Stimulated activated CD8-positive, alpha-beta memory T cell treated with anti-CD3 and anti-CD28 coated beads, Interleukin-15, amount 100 ng/mL, for 48 hours (primary cell): Measurements from ENCODE around the gene RCN1.
A peak's percentile ranks its signal among the peaks of the same experiment; 100 is the strongest.
"Not testable (repeated sequence)": the region's sequence is repeated elsewhere in the genome, so short reads cannot be mapped to it uniquely, and the experiment has no call there.

Experiments used
- DNase-seq, 2 donors: peaks; one replicate each; pipeline ENCODE4 v3.0.0-alpha.2; 2020; ENCODE audit warnings: low read depth in 2 of 2

The RCN1 gene

DNA sequence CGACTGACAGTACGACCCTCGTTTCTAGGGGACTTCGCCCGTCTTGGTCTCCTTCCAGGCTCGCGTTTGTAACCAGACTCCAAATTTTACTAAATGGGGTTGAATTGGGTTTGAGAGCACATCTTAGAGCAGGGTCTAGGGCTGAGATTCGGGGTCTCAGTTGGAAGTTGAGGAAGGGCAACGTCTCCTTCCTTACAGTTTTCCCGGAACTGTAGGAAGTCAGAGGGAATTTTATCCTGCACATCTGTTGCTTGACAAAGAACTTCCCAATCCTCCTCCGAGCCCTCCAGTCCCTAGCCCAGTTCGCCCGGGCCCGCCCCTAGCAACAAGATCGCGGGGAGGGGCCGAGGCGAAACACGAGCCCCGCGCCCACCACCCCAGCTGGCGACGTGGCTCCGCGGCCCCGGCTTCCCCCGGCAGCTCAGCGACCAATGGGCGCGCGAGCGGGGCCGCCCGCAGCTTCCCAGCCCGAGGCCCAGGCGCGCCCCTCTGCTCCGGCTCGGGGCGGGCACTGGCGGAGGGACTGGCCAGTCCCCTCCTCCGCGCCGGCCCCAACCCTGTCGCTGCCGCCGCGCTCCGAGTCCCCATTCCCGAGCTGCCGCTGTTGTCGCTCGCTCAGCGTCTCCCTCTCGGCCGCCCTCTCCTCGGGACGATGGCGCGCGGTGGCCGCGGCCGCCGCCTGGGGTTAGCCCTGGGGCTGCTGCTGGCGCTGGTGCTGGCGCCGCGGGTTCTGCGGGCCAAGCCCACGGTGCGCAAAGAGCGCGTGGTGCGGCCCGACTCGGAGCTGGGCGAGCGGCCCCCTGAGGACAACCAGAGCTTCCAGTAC is at the start of gene RCN1:
Gene RCN1, plus strand, starts transcription at position 530 of the 826 bp plus-strand sequence. Its CDS starts 123 bp downstream, at position 653.
- peak; percentile 26 to 43 for DNase-seq

DNA sequence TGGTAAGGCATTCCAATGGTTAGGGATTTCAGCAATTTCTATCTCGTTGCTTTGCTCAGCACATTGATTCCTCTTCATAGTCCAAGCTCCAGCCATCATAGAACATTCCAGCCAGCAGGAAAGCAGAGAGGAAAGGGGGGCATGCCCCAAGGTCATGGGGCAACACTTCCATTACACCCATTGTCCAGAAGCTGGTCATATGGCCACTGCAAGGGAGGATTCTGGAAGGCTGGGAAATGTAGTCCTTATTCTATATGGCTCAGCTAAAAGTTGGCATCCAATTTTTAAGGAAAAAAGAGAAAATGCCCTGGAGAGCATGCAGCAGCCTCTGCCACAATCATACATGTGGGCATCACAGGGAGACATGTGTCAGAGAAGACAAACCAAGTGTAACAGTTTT is 47.1 kb upstream of the RCN1 start:
- DNase-seq = no peak

DNA sequence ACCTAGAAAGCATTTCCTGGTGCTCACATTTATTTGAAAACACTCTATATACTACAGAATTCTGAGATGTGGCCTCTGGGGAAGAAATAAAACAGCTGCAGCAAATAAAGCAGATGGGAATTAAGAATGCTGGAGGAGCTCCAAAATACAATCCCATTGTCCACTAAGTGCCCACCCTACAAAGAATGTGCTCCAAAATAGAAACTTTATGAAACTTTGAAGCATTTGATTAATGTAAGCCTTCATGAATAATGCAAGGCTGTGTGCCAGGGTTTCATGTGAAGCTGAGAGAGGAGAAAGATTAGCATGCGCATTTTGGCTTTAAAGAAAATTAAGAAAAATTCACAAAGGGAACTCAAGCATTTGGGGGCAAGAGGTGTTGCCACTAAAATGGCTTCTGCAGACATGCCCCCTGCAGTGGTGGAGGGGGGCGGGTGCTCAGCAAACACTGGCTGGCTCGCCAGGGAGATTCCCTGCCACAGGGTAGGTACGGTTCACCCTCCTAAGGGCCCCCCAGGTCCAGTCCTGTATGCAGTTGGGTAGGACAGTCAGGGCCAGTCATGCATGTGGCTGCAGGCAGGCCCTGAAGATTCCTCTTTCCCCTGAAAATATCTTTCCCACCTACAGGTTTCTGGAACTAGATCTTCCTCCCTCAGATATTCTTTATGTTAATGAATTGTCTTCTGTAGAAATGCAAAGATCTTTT is 46.6 kb upstream of the RCN1 start:
- DNase-seq = no peak

DNA sequence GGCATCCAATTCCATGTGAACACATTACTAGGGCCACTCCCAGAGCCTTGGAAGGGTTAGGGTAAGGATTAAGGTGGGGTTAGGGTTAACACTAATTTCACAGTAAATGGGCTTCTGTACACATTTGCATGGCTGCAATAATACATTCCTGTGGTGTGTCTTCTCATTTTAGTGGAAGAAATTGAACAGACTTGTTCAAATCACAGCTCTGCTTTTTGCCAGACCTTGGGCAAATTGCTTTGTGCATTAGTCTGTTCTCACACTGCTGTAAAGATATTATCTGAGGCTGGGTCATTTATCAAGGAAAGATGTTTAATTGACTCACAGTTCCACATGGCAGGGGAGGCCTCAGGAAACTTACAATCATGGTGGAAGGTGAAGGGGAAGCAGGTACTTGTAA is 45.4 kb upstream of the RCN1 start:
- DNase-seq = no peak

DNA sequence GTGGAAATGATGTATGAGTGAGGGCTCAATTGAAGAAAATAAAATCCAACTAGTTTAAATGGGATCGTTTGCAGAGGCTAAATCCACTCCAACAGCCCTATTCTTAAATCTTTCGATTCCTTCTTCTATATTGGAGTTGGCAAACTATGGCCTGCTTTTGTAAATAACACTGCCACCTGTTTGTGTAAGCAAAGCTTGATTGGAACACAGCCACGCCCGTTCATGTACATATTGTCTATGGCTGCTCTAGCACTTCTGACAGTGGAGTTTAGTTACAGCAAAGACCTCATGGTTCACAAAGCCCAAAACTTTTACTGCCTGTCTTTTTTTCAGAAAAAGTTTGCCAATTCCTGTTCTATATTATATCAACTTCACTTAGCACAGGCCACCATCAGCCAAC is 40.6 kb upstream of the RCN1 start:
- DNase-seq = no peak

DNA sequence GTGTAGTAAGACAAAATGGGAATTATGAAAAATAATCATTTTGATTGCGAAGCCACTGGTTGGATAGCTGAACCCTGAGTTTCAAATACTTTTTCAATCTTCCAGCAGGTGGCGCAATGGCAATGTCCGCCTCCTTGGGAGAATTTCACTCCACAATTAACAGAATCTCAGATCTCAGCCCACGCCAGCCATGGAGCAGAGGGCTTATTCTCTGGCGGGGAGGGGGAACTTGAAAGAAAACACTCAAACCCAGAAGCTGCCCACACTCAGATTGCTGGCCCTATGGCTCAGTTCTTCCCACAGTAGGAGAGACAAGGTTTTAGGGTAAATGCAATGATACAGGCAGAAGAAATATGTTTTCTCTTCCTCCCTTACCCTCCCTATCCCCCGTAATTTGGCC is 38.7 kb upstream of the RCN1 start:
- peak; percentile 7 to 9 for DNase-seq

DNA sequence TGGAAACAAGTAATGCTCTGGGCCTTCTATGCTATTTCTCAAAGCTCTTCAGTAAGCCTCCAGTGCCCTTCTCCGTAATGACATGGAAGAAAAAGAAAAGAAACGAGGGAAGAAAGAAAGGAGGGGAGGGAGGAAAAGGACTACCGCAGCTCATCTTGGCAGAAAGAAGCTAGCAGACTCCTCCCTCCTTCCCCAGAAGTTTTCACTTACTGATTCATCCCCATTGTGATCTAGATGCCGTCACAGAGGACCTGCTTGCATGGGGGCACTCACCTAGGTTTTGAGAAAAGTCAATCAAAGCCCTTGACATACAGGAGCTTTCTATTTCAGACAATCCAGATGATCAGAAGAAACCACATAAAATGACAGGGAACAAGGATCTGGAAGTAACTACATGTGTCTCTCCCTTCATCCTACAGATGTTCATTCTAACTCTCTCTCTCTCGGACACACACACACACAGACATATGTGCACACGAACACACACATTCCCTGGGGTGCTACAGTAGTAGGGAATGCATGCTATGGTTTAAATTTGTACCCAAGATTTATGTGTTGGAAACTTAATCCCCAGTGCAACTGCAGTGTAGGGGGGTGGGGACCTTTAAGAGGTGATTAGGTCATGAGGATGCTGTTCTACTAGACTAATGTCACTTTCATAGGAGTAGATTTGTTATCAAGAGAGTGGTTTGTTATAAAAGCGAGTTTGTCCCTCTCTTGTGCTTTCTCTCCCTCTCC is 37.6 kb upstream of the RCN1 start:
- no peak for DNase-seq

DNA sequence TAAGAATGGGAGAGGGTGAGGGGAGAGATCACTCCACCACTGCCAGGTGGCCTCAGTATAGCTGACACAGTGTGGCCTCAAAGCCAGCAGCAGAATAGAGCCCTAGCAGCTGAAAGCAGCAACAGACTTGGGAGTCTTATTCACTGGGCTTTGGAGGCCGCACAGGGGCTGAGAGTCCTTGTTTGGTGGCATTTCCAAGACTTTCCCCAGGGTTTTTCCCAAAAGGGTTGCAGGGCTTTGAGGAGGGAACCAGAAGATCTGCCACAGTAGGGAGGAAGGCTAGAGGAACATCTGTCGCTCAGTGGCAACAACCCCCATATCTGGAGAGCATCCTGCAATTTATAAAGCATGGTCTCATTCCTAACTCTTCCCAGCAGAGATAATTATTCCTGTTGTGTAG is 35.0 kb upstream of the RCN1 start:
- no peak for DNase-seq

DNA sequence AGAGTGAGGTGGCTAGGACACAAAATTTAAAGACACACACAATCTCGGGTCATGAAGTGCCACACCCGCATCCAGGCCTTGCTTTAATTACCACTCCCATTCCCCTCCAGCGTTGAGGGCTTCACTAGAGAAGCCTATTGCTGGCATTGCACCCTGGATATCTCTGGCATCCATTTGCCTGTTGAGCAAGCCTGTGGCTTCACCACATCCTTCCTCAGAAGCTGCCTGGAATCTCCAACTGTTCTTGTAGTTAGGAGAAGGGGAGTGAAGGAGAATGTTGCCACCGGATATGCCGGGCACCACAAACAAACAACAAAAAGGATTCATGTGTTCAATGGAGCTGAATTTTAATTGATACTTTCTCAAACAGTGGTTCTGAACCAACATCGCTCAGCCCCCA is 34.4 kb upstream of the RCN1 start:
- no peak for DNase-seq

DNA sequence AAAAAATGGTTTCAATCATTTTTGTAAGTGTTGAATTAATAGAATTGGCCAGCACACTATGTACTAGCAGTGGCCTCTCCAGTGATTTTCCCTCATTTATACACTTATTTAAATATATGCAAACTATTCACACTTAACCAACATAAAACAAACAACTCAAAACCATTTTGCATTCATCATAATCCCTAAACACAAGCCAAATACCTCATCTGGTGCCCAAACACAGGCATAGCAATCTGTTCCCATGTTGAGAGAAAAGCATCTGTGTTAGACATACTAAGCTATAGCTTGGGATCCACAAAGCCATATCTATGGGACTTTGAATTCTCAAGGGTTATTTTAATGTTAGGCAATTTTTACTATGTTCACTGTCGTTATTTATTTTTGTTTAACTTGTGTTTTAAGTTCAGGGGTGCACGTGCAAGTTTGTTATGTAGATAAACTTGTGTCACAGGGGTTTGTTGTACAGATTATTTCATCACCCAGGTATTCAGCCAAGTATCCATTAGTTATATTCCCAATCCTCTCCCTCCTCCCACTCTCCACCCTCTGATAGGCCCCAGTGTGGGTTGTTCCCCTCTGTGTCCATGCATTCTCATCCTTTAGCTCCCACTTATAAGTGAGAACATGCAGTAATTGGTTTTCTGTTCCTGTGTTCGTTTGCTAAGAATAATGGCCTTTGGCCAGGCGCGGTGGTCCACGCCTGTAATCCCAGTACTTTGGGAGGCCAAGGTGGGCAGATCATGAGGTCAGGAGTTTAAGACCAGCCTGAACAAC is 31.0 kb upstream of the RCN1 start:
- no peak for DNase-seq

DNA sequence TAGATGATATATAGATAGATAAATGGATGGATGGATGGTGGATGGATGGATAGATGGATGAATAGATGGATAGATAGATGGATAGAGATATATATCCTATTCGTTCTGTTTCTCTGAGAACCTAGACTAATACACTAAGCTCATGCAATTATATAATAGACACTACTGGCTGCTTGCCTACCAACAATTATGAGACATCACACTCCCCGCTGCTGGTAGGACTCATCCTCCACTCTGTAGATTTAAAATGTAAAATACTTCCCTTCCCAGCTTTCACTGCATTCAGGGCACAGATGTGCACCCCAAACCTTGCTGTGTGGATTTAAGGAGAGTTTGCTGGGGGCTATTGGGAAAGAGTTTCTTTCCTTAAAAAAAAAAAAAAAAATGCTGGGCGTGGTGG is 28.3 kb upstream of the RCN1 start:
- no peak for DNase-seq

DNA sequence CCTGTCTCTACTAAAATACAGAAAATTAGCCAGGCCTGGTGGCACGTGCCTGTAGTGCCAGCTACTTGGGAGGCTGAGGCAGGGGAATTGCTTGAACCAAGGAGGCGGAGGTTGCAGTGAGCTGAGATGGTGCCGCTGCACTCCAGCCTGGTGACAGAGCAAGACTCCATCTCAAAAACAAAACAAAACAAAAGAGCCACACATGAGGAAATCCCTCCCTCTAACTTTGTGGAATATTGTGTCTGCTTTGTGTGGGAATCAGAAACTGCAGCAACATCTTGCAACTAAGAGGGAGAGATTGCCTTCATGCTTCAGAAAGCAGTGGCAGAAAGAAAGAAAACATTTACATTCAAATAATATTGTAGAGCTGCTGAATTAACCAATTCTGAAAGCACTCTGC is 27.8 kb upstream of the RCN1 start:
- not testable (repeated sequence) for DNase-seq

DNA sequence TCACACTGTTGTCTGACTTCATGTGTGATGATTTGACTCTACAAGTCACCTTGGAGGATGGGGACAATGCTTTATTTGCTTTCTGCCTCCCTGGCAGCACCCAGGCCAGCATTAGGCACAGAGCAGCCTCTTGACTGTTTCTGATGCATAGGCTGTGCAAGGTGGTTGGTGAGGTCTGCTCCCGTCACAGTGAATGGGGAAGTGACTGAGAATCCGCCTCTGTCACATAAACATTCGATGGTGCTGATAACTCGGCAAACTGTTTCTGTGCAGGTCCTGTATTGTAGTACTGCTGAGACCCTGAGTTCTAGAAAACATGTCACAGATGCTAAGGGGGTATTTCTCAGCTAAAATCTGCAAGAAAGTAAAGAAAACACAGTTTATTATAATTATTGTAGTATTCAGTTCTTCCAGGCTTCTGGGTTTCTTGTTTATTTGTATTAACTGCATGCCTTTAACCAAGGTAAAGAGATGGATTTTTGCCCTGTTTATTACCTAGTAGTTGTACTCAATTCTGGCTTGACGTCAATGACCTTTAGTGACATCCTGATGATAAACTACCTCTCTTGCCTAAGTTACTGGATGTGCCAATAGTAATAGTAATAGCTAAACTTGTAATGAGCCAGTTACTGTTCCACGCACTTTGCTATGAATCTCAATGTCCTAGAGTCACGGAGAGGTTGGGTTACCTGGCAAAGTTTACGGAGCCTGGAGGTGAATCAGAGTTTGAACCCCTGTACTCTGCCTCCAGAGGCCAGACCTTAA is 24.8 kb upstream of the RCN1 start:
- no peak for DNase-seq

DNA sequence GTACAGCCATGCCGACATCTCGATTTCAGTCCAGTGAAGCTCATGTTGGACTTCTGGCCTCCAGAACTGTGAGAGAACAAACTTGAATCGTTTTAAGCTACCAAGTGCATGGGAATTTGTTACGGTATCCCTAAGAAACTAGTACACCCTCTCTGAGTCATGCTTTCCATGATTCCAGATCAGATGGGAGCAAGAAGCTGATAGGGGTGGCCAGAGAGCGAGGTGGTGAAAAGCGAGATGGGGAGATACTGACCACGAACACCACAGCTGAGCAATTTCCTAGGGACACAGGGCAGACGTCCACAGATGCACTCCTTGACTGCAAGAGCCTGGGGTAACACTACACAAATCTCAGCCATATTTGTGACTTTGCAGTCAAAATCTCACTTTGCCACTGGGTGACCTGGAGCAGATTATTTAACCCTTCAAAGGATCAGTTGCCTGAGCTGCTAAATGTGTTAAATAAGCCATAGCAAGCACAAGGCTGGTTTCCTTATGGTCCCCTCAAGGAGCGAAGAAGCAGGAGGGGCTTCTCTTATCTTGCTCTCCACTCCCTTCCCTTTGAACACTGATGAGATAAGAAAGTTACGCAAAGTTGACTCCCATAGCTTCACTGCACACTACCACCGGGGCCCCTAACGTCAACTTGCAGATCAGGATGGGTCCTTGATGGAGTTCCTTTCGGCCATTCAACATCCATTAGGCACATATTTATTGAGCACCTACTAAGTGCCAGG is 22.6 kb upstream of the RCN1 start:
- DNase-seq = no peak

DNA sequence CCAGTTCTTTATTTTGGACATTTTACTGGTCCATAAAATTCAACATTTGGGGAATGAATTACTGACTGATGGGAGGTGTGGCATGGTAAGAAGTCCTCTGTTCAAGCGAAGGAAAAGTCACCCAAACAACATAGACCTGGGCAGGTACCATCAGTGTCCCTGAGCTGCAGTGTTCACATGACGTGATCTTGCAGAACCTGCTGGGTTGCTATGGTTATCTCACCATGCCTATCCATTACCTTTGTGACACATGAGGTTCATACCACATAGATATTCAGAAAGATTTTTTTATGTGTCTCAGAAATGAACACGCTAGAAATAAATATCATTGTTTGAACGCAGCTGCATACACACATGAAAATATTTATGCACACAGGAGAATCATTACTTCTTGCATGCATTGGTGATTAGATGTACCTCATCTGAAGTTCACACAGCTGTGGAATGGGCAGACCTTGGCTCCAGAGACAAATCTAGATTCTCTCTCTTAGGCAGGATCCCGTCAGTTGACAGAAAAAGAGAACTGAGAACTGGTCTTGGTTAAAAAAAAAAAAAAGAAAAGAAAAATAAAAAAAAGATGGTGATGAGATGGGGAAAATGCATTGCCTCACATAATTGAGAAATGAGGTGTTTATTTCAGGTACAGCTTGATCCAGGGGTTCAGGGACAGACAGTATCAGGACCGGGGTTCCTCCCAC is 21.4 kb upstream of the RCN1 start:
- DNase-seq = no peak

DNA sequence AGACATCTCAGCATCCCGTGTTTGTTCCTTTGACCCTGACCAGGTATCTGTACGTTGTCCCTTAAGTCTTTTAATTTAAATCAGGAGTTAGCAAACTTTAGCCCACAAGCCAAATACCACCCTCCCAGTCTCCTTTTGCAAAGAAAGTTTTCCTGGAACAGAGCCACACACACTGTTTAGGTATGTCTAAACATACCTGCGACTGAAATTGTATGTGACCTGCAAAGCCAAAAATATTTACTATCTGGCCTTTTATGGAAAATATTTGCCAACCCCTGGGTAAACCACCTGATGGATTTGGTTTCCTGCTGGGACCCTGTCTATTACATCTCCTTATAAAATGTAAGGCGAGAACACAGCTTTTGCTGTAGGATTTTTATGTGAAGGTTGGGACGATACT is 20.2 kb upstream of the RCN1 start:
- DNase-seq = no peak

DNA sequence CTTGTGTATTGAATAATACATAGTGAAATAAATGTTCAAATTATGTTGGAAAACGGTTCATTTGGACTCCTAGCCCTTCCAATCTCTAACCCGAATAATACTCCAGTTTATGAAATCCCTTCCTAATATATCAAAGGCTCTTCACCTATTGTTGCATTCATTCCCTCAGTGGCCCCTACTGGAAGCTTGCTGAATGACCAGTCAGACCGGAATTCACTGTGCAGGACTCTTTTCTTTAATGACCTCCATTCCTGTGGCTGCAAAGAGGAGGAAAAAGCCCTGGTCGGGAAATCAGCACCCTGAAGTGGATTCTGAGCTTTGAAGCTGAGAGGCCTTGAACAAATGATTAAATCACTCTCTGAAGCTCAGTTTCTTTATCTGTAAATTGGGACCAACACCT is 19.1 kb upstream of the RCN1 start:
- no peak for DNase-seq

DNA sequence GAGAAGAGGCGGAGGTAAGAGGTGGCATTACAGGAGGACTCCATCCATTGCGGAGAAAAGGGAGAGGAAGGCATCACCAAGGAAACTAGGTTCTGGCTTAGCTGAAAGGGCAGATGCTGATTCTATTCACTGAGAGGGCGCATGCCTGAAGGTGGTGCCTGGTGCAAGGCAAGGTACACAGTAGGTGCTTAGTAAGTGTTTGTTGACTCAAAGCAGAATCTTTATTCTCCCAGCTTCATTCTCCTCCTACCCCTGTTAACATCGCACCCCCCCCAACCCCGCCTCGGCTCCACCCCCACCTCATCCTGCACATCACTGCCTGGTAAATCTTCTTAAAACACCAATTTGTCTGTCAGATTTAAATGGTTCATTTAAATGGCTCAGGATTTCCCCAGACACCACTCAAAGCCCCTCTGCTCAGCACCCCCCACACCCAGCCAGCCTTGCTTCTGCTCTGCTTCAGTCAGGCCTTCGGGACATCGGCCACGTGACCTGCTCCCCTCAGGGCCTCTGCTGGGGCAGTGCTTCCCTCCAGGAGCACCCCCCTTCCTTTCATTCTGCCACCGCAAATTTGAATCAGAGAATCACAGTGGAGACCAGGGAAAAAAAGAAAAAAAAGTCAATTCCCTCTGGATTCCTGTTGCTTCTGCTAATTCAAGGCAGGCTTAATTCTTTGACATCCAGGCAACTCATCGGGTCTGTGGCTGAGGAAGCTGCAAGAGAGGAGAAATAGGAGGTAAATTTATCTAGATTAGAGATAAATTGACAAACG is 17.8 kb upstream of the RCN1 start:
- no peak for DNase-seq

DNA sequence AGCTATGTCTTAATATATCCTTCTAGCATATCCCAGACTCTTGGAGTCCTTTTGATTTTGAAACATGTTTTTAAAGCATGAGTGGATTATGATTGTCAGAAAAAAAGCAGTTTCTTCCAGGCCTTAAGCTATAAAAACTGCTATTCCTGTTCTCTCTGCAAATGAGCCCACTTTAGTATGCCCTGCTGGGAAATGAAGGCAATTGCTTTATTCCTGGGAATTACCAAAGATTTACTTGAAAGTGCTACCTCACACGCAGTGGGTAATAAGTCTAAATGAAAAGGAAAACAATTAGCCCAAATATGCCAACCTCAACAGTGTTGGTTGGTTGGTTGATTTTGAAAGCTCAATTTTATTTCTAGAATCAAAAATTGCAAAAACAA is 17.2 kb upstream of the RCN1 start:
- DNase-seq = no peak
